Glutamatergic neuron (in vitro differentiated cells): Measurements from ENCODE around the gene TRMT2A. TPM values are rescaled to one million over a fixed set of nuclear protein-coding genes. Genes with fewer than 3 reads are reported as not detected.

ENCODE experiments used
- DNase-seq: peaks from one replicate; pipeline ENCODE4 v3.0.0; 2022
- H3K27ac Mint-ChIP-seq: one replicate; pipeline ENCODE4 v1.8.0; 2020; ENCODE audit warnings: mild to moderate bottlenecking, mixed read lengths, inconsistent platforms; ENCODE audit not compliant: unreplicated experiment
- H3K27me3 Mint-ChIP-seq: one replicate; pipeline ENCODE4 v1.8.0; 2020; ENCODE audit warnings: mild to moderate bottlenecking, moderate library complexity, mixed read lengths, inconsistent platforms; ENCODE audit not compliant: unreplicated experiment
- H3K36me3 Mint-ChIP-seq: one replicate; pipeline ENCODE4 v1.8.0; 2020; ENCODE audit warnings: mild to moderate bottlenecking, mixed read lengths, inconsistent platforms; ENCODE audit not compliant: unreplicated experiment
- H3K4me1 Mint-ChIP-seq: one replicate; pipeline ENCODE4 v1.8.0; 2020; ENCODE audit warnings: mild to moderate bottlenecking, low read depth, mixed read lengths, inconsistent platforms; ENCODE audit not compliant: unreplicated experiment
- H3K4me3 Mint-ChIP-seq: one replicate; pipeline ENCODE4 v1.8.0; 2020; ENCODE audit warnings: mild to moderate bottlenecking, mixed read lengths, inconsistent platforms; ENCODE audit not compliant: unreplicated experiment
- H3K9me3 Mint-ChIP-seq: one replicate; pipeline ENCODE4 v1.8.0; 2020; ENCODE audit warnings: mild to moderate bottlenecking, moderate library complexity, mixed read lengths, inconsistent platforms; ENCODE audit not compliant: unreplicated experiment
- total RNA-seq: library from RNA; stranded (reverse); fragmentation: NEBNext Ultra II Directional; extraction: Animal tissue kit (Norgen Biotek cat#: 25700); gene quantifications from one replicate; pipeline ENCODE4 v1.2.1, GENCODE V29; 2021; ENCODE audit not compliant: unreplicated experiment
- TF ChIP-seq, protein P1 (sequence below): fragments of 200-600 bp; sonication (generic); IDR thresholded peaks from one replicate; pipeline ENCODE4 v1.5.0; 2021; ENCODE audit not compliant: partially characterized antibody, unreplicated experiment

The TRMT2A gene
- total RNA-seq, 1 donor from 2014 or later, result 62.1 TPM

GRCh38 chr22:20107471-20107901, 9.5 kb downstream of the TRMT2A start:
- H3K36me3 Mint-ChIP-seq, result peaks cover 9% of the 10 kb centered on the region
- H3K4me3 Mint-ChIP-seq, result peak overlapping the region; percentile 20
- H3K4me1 Mint-ChIP-seq, result peaks cover 34% of the 10 kb centered on the region
- H3K27ac Mint-ChIP-seq, result peak overlapping the region; percentile 69
- H3K9me3 Mint-ChIP-seq, result peaks cover 8% of the 10 kb centered on the region
- H3K27me3 Mint-ChIP-seq, result peaks cover 19% of the 10 kb centered on the region
- DNase-seq, result peak; percentile 6
- TF ChIP-seq, protein P1, sequence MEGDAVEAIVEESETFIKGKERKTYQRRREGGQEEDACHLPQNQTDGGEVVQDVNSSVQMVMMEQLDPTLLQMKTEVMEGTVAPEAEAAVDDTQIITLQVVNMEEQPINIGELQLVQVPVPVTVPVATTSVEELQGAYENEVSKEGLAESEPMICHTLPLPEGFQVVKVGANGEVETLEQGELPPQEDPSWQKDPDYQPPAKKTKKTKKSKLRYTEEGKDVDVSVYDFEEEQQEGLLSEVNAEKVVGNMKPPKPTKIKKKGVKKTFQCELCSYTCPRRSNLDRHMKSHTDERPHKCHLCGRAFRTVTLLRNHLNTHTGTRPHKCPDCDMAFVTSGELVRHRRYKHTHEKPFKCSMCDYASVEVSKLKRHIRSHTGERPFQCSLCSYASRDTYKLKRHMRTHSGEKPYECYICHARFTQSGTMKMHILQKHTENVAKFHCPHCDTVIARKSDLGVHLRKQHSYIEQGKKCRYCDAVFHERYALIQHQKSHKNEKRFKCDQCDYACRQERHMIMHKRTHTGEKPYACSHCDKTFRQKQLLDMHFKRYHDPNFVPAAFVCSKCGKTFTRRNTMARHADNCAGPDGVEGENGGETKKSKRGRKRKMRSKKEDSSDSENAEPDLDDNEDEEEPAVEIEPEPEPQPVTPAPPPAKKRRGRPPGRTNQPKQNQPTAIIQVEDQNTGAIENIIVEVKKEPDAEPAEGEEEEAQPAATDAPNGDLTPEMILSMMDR, result no peak

DNA sequence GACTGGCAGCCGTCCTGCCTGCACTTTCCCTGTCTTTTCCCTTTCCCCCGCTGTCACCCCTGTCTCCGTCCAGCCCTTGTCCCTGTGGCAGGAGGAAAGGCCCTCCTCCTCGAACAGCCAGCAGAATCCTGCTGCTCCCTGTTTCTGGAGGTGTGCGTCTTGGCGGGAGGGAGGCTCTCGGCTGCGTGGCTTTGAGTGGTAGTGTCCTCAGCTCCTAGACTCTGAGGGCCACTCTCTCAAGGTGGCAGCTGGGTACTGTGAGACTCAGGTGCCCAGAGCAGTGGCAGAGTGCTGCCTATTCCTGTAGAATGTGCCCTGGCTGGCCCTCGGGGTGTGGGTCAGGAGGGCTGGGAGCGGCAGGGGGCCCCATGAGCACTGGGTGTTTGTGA, 10.2 kb downstream of the TRMT2A start:
- Mint-ChIP-seq H3K36me3 (peaks cover 14% of the 10 kb centered on the region), H3K4me3 (no peak overlapping the region), H3K27ac (peak overlapping the region; percentile 84), H3K27me3 (peaks cover 21% of the 10 kb centered on the region), H3K4me1 (peaks cover 34% of the 10 kb centered on the region), H3K9me3 (peaks cover 13% of the 10 kb centered on the region)
- TF ChIP-seq, protein P1, result no peak
- peak; percentile 16 for DNase-seq

GRCh38 chr22:20106205-20106848, 10.7 kb downstream of the TRMT2A start:
- TF ChIP-seq, protein P1, result no peak
- Mint-ChIP-seq H3K27ac (peak overlapping the region; percentile 84), H3K36me3 (peaks cover 14% of the 10 kb centered on the region), H3K27me3 (peaks cover 20% of the 10 kb centered on the region), H3K9me3 (peaks cover 13% of the 10 kb centered on the region), H3K4me3 (peak overlapping the region; percentile 52), H3K4me1 (peaks cover 34% of the 10 kb centered on the region)
- DNase-seq, result peak; percentile 32

DNA sequence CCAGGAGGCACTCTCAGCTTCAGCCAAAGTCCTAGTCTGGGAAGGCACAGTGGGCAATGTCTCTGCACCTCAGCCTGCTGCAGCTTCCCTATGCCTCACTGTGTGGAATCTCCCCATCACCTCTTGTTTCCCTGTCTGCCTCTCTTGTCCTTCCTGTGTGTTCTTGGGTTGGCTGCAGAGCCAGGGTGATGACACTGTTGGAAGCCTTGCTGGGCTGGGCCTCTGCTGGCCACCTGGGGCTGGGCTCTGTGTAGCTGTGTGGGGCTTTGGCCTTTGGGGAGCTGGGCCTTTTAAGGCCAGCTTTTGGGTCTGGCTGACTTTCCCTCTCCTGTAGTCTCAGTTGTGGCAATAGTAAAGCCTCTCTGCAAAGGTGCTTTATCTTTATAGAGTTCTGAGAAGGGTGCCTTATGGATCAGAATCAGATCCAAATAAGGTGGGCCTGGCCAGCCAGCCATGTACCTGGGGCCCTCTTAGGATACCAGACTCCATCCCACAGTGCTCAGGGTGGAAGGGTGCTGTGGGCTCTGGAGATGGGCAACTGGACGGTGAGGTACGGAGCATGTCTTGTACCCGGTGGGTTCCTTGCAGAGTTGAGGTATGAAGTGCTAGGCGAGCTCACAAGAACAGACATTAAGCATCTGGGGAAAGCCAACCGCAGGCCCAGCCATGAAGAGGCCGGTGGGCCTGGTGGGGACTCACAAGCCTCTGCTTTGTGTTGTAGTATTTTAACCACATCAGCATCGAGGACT, 11.4 kb downstream of the TRMT2A start:
- TF ChIP-seq, protein P1, result no peak
- Mint-ChIP-seq H3K4me1 (peaks cover 34% of the 10 kb centered on the region), H3K4me3 (no peak overlapping the region), H3K36me3 (peaks cover 14% of the 10 kb centered on the region), H3K27me3 (peaks cover 14% of the 10 kb centered on the region), H3K9me3 (peaks cover 13% of the 10 kb centered on the region), H3K27ac (peak overlapping the region; percentile 77)
- peak; percentile 4 for DNase-seq
